H9 (cell line): ENCODE results near the gene SAMHD1. TPM values are rescaled to one million over a fixed set of nuclear protein-coding genes. Genes with fewer than 3 reads are reported as not detected.

Source experiments
- DNase-seq: peaks from one replicate; pipeline ENCODE4 v3.0.0-alpha.2; 2017
- H2AFZ ChIP-seq: one replicate; pipeline ENCODE4 v1.6.1; 2013; ENCODE audit warnings: mild to moderate bottlenecking, low read length, control low read depth, moderate library complexity
- H2AK5ac ChIP-seq: 2 replicates; pipeline ENCODE4 v1.6.1; 2013; ENCODE audit warnings: low read length, control low read depth, mixed read lengths; ENCODE audit not compliant: insufficient read length
- H2BK120ac ChIP-seq: one replicate; pipeline ENCODE4 v1.6.1; 2013; ENCODE audit warnings: low read depth, mild to moderate bottlenecking, low read length, control low read depth, inconsistent platforms; ENCODE audit not compliant: poor library complexity, severe bottlenecking
- H2BK12ac ChIP-seq: 2 replicates; pipeline ENCODE4 v1.6.1; 2013; ENCODE audit warnings: low read length, control low read depth, mixed read lengths, low read depth; ENCODE audit not compliant: insufficient read length
- H2BK15ac ChIP-seq: 2 replicates; pipeline ENCODE4 v1.6.1; 2013; ENCODE audit warnings: low read depth, low read length, control low read depth
- H2BK20ac ChIP-seq: one replicate; pipeline ENCODE4 v1.6.1; 2013; ENCODE audit warnings: low read depth, mild to moderate bottlenecking, low read length, control low read depth, inconsistent platforms; ENCODE audit not compliant: poor library complexity, severe bottlenecking
- H2BK5ac ChIP-seq: 2 replicates; pipeline ENCODE4 v1.6.1; 2013; ENCODE audit warnings: low read length, control low read depth, mixed read lengths; ENCODE audit not compliant: insufficient read length
- H3K14ac ChIP-seq: 2 replicates; pipeline ENCODE4 v1.6.1; 2013; ENCODE audit warnings: low read length, control low read depth; ENCODE audit not compliant: insufficient read depth
- H3K18ac ChIP-seq: 2 replicates; pipeline ENCODE4 v1.6.1; 2013; ENCODE audit warnings: low read depth, mild to moderate bottlenecking, mixed read lengths, low read length, control low read depth; ENCODE audit not compliant: insufficient read length
- H3K23ac ChIP-seq: 2 replicates; pipeline ENCODE4 v1.6.1; 2013; ENCODE audit warnings: low read length, control low read depth, mixed read lengths, low read depth; ENCODE audit not compliant: insufficient read length
- H3K23me2 ChIP-seq: 2 replicates; pipeline ENCODE4 v1.6.1; 2013; ENCODE audit warnings: low read depth, mild to moderate bottlenecking, mixed read lengths, low read length, control low read depth; ENCODE audit not compliant: insufficient read length, poor library complexity, severe bottlenecking
- H3K27ac ChIP-seq: 2 replicates; pipeline ENCODE4 v1.5.1; 2013; ENCODE audit warnings: low read length, control low read depth, mixed read lengths, low read depth; ENCODE audit not compliant: insufficient read length
- H3K27me3 ChIP-seq: 2 replicates; pipeline ENCODE4 v1.6.1; 2013; ENCODE audit warnings: low read length, control low read depth, inconsistent platforms; ENCODE audit not compliant: insufficient read depth
- H3K4ac ChIP-seq: 2 replicates; pipeline ENCODE4 v1.6.1; 2013; ENCODE audit warnings: low read depth, mild to moderate bottlenecking, control low read depth, inconsistent platforms, low read length, moderate library complexity
- H3K4me1 ChIP-seq: 2 replicates; pipeline ENCODE4 v1.6.1; 2013; ENCODE audit warnings: low read length, control low read depth, inconsistent platforms; ENCODE audit not compliant: insufficient read depth
- H3K4me2 ChIP-seq: 2 replicates; pipeline ENCODE4 v1.6.1; 2013; ENCODE audit warnings: low read length, control low read depth, mixed read lengths; ENCODE audit not compliant: insufficient read length, insufficient read depth
- H3K56ac ChIP-seq: 2 replicates; pipeline ENCODE4 v1.6.1; 2013; ENCODE audit warnings: low read depth, mild to moderate bottlenecking, mixed read lengths, low read length, control low read depth; ENCODE audit not compliant: insufficient read length
- H3K79me1 ChIP-seq: 2 replicates; pipeline ENCODE4 v1.6.1; 2013; ENCODE audit warnings: low read depth, mild to moderate bottlenecking, moderate library complexity, low read length, control low read depth, inconsistent platforms; ENCODE audit not compliant: insufficient read depth, poor library complexity, severe bottlenecking
- H3K79me2 ChIP-seq: 2 replicates; pipeline ENCODE4 v1.6.1; 2013; ENCODE audit warnings: low read length, control low read depth, inconsistent platforms; ENCODE audit not compliant: insufficient read depth
- H3K9ac ChIP-seq: 2 replicates; pipeline ENCODE4 v1.6.1; 2013; ENCODE audit warnings: low read length, control low read depth, mixed read lengths; ENCODE audit not compliant: insufficient read length; ENCODE audit errors: extremely low read depth
- H3K9me3 ChIP-seq: one replicate; pipeline ENCODE4 v1.6.1; 2013; ENCODE audit warnings: low read depth, low read length, inconsistent platforms; ENCODE audit not compliant: control insufficient read depth
- H3T11ph ChIP-seq: one replicate; pipeline ENCODE4 v1.6.1; 2013; ENCODE audit warnings: mild to moderate bottlenecking, low read length, control low read depth, inconsistent platforms
- H4K20me1 ChIP-seq: one replicate; pipeline ENCODE4 v1.6.1; 2013; ENCODE audit not compliant: control insufficient read depth, insufficient read length, insufficient read depth
- H4K5ac ChIP-seq: 2 replicates; pipeline ENCODE4 v1.6.1; 2013; ENCODE audit warnings: low read depth, mild to moderate bottlenecking, mixed read lengths, low read length, control low read depth; ENCODE audit not compliant: insufficient read length
- H4K8ac ChIP-seq: replicated peaks from 2 replicates; pipeline ENCODE4 v1.6.1; 2013; ENCODE audit warnings: low read length, control low read depth, mixed read lengths, low read depth; ENCODE audit not compliant: insufficient read length
- H4K91ac ChIP-seq: 2 replicates; pipeline ENCODE4 v1.6.1; 2013; ENCODE audit warnings: low read depth, mild to moderate bottlenecking, moderate library complexity, mixed read lengths, low read length, control low read depth; ENCODE audit not compliant: insufficient read length
- H3K27ac Mint-ChIP-seq, 3 experiments: 2 replicates in 2 of 3; 3 replicates in 1 of 3; pipeline ENCODE4 v1.8.0; 2020 to 2021; ENCODE audit warnings: mixed read lengths in 3 of 3, mild to moderate bottlenecking in 1 of 3, moderate library complexity in 1 of 3
- H3K27me3 Mint-ChIP-seq: 2 replicates; pipeline ENCODE4 v1.8.0; 2021; ENCODE audit warnings: low read depth, mild to moderate bottlenecking, moderate library complexity, mixed read lengths
- H3K36me3 Mint-ChIP-seq, 3 experiments: 2 replicates in 2 of 3; 3 replicates in 1 of 3; pipeline ENCODE4 v1.8.0; 2020 to 2021; ENCODE audit warnings: low read depth in 3 of 3, mixed read lengths in 3 of 3; ENCODE audit not compliant: insufficient read depth in 1 of 3
- H3K4me1 Mint-ChIP-seq, 2 experiments: 2 replicates each; pipeline ENCODE4 v1.8.0; 2020; ENCODE audit warnings: mixed read lengths in 2 of 2
- H3K4me3 Mint-ChIP-seq, 2 experiments: 2 replicates in 1 of 2; 3 replicates in 1 of 2; pipeline ENCODE4 v1.8.0; 2020 to 2021; ENCODE audit warnings: mild to moderate bottlenecking in 2 of 2, mixed read lengths in 2 of 2, moderate library complexity in 1 of 2
- H3K9me3 Mint-ChIP-seq, 2 experiments: 2 replicates in 1 of 2; 3 replicates in 1 of 2; pipeline ENCODE4 v1.8.0; 2020; ENCODE audit warnings: mild to moderate bottlenecking in 2 of 2, mixed read lengths in 2 of 2, moderate library complexity in 1 of 2
- WGBS: extraction: QIAGEN DNeasy Blood & Tissue Kit; methylation state at CpG from one replicate; pipeline ENCODE4 v1.1.7; 2013; ENCODE audit warnings: missing lambda C conversion rate, low lambda C conversion rate, mixed read lengths; ENCODE audit not compliant: insufficient read length; ENCODE audit errors: extremely low coverage; 5-methylcytosine and 5-hydroxymethylcytosine counted together
- total RNA-seq: library from RNA; stranded (reverse); gene quantifications from 2 replicates; pipeline ENCODE4 v1.2.1, GENCODE V29; 2021
- TF ChIP-seq, protein P1 (sequence below): fragments of 200-600 bp; sonication (generic); conservative IDR thresholded peaks from 3 replicates; pipeline ENCODE4 v1.8.0; 2021; ENCODE audit warnings: antibody characterized with exemption, mild to moderate bottlenecking

SAMHD1 gene
- total RNA-seq, 1 experiment from 2014 or later: 53.1 TPM

DNA sequence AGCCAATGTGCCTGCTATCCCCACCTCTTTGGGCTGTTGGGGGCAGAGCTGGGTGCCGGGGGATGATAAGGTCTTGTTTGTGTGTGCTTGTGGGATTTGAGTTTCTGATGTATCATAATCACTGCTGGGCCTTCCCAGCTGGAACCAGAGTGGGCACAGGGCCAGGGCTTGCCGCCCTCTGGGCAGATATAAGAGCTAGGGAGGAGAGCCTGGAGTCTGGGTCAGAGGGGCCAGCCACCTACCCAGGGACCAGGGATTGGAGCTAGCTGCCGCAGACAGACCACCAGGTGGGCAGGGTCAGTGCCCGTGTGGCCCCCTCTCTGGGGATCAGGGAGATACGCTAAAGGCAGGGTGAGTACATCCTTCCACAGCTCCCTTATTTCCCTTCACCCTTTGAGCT is 78.7 kb downstream of the SAMHD1 start:
- DNase-seq: no peak
- no peak overlapping the region for H2AFZ ChIP-seq
- no peak overlapping the region for H3K27ac Mint-ChIP-seq
- H3K79me2 ChIP-seq: no peaks in the 10 kb centered on the region
- TF ChIP-seq, protein P1, sequence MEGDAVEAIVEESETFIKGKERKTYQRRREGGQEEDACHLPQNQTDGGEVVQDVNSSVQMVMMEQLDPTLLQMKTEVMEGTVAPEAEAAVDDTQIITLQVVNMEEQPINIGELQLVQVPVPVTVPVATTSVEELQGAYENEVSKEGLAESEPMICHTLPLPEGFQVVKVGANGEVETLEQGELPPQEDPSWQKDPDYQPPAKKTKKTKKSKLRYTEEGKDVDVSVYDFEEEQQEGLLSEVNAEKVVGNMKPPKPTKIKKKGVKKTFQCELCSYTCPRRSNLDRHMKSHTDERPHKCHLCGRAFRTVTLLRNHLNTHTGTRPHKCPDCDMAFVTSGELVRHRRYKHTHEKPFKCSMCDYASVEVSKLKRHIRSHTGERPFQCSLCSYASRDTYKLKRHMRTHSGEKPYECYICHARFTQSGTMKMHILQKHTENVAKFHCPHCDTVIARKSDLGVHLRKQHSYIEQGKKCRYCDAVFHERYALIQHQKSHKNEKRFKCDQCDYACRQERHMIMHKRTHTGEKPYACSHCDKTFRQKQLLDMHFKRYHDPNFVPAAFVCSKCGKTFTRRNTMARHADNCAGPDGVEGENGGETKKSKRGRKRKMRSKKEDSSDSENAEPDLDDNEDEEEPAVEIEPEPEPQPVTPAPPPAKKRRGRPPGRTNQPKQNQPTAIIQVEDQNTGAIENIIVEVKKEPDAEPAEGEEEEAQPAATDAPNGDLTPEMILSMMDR: no peak
- H3K4me1 Mint-ChIP-seq: no peaks in the 10 kb centered on the region
- no peak overlapping the region for H3K4me2 ChIP-seq
- no peak overlapping the region for H2BK15ac ChIP-seq
- no peaks in the 10 kb centered on the region for H3K27me3 ChIP-seq
- H3K27ac ChIP-seq: no peak overlapping the region
- H3K56ac ChIP-seq: no peak overlapping the region
- H3T11ph ChIP-seq: no peak overlapping the region
- H3K14ac ChIP-seq: no peak overlapping the region
- H4K5ac ChIP-seq: no peak overlapping the region
- H3K9me3 Mint-ChIP-seq: no peaks in the 10 kb centered on the region
- no peaks in the 10 kb centered on the region for H3K36me3 Mint-ChIP-seq
- no peak overlapping the region for H3K18ac ChIP-seq
- H2BK12ac ChIP-seq: no peak overlapping the region
- no peak overlapping the region for H2AK5ac ChIP-seq
- peaks cover 7% of the 10 kb centered on the region for H3K27me3 Mint-ChIP-seq
- H3K4me1 ChIP-seq: no peaks in the 10 kb centered on the region
- no peaks in the 10 kb centered on the region for H4K20me1 ChIP-seq
- H3K4me3 Mint-ChIP-seq: no peak overlapping the region
- no peak overlapping the region for H4K91ac ChIP-seq
- H3K4ac ChIP-seq: no peak overlapping the region
- no peak overlapping the region for H2BK20ac ChIP-seq
- no peak overlapping the region for H3K9ac ChIP-seq
- no peaks in the 10 kb centered on the region for H3K23me2 ChIP-seq
- H2BK5ac ChIP-seq: no peak overlapping the region
- H2BK120ac ChIP-seq: no peak overlapping the region
- no peak overlapping the region for H3K23ac ChIP-seq
- H3K9me3 ChIP-seq: no peaks in the 10 kb centered on the region
- H4K8ac ChIP-seq: no peak overlapping the region
- WGBS: no CpG with 5 or more reads among the region's 5 CpGs
- H3K79me1 ChIP-seq: no peaks in the 10 kb centered on the region
